OCI-LY7 (cell line): ENCODE measurements around the gene YTHDF1.

Experiments used
- CTCF ChIP-seq: fragments of 200-600 bp; sonication (generic); conservative IDR thresholded peaks from 2 replicates; pipeline ENCODE4 v1.5.1; 2014; ENCODE audit warnings: mild to moderate bottlenecking, antibody characterized with exemption, low read length, moderate library complexity, mixed read lengths
- EZH2phosphoT487 ChIP-seq: fragments of 200-600 bp; sonication (generic); IDR thresholded peaks from 2 replicates; pipeline ENCODE4 v1.6.1; 2018; ENCODE audit warnings: low read depth, borderline replicate concordance, mild to moderate bottlenecking, mixed run types, antibody characterized with exemption, low read length, moderate library complexity, mixed read lengths

- TF ChIP-seq CTCF (no peak), EZH2phosphoT487 (no peak)
These were observed 25.1 kb downstream of the YTHDF1 start for GRCh38 chr20:63190828-63191227.
